ENCODE results near the gene OPCML. TPM values are rescaled to one million over a fixed set of nuclear protein-coding genes. Genes with fewer than 3 reads are reported as not detected.

OPCML gene
- total RNA-seq, 1 experiment from 2014 or later = not detected

DNA sequence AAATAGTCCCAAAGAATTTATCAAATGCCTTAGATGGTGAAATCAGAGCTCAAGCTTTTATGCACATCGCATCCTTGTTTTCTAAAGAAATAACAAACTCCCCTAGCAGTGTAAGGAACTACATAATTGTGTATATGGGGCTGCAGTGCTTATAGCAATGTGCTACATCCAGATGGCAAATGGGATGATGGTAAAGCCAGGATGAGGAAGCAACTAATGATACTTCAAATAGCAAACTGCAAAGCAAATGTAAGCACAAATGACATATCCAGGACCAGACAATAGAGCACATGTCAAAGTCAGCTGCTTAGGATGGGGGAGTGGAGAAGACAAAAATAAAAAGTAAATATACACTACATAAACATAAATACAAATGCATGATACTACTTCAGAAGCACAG is 425.9 kb downstream of the OPCML start:
- peaks cover 9% of the 10 kb centered on the region; the same call in 1 of the 2 replicates for H3K9me3 ChIP-seq (ENCODE audit: low read length)
- no peaks in the 10 kb centered on the region for H4K20me1 ChIP-seq (ENCODE audit: low read length)
- H3K4me3 ChIP-seq (ENCODE audit: low read length) = no peak overlapping the region
- TF ChIP-seq EZH2phosphoT487 (IDR thresholded peaks at IDR 0.05; ENCODE audit: borderline replicate concordance, low read length) = no peak
- intact Hi-C loops (cut with micrococcal nuclease) = no loop called here
- POLR2A ChIA-PET (ENCODE audit: unreplicated experiment) = no interaction called here
- H3K79me2 ChIP-seq (ENCODE audit: low read length) = no peaks in the 10 kb centered on the region
- no peak overlapping the region for H3K4me2 ChIP-seq (ENCODE audit: low read length)
- H3F3A ChIP-seq (ENCODE audit: low read length, unreplicated experiment) = no peaks in the 10 kb centered on the region
- DNase-seq (no peak), ATAC-seq (no peak)
- no TSS peak for BruUV-seq (replicated peaks)
- H3K36me3 ChIP-seq (ENCODE audit: low read depth, low read length) = no peaks in the 10 kb centered on the region
- no peaks in the 10 kb centered on the region for H3K4me1 ChIP-seq (ENCODE audit: insufficient read depth, low read length)
- no peaks in the 10 kb centered on the region for H3K9me2 ChIP-seq (replicated peaks; ENCODE audit: low read length)
- no peak overlapping the region for H2AFZ ChIP-seq (ENCODE audit: low read length)
- H3K27me3 ChIP-seq (ENCODE audit: low read length) = no peaks in the 10 kb centered on the region
- H3K9ac ChIP-seq (ENCODE audit: low read length) = no peak overlapping the region
- CTCF ChIA-PET = no interaction called here
- no peak overlapping the region for H3K27ac ChIP-seq (ENCODE audit: low read length)

DNA sequence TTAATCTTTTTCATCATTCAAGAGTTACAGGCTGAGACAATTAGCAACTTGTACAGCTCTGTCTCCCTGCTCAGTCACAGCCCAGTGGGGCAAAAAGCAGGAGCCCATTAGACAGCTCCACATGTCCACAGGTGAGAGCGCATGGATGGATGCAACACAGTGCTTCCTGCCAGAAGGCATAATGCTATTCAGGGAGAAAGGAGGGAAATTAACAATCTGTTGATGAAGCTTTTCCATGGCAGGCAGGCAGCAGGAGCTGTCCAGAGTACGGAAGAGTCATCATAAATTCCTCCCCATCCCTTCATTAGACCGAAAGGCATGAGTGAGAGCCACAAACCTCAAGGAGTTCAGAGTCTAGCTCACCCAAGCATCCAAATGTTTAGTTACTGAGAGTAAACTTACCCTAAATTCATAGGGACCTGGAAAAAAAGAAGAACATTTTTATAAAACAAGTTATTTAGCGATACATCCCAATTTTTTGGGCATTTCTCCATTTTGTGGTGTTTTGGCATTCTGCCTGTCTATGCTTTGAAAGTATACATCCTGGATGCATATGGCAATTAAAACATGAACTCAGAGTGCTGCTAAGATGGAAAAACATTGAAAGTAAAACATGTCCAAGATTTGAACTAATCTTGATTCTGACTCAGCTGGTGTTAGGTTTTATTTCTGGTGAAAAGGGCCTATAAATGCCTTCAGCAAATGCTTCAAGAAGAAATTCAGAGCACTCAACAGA is 428.1 kb downstream of the OPCML start:
- H3K27ac ChIP-seq (ENCODE audit: low read length) = no peak overlapping the region
- H4K20me1 ChIP-seq (ENCODE audit: low read length) = no peaks in the 10 kb centered on the region
- ChIA-PET CTCF (no interaction called here), POLR2A (ENCODE audit: unreplicated experiment) (no interaction called here)
- ATAC-seq (no peak), DNase-seq (no peak)
- no peaks in the 10 kb centered on the region for H3K9me2 ChIP-seq (replicated peaks; ENCODE audit: low read length)
- intact Hi-C loops (cut with micrococcal nuclease) = no loop called here
- no peak overlapping the region for H3K4me2 ChIP-seq (ENCODE audit: low read length)
- H3K9me3 ChIP-seq (ENCODE audit: low read length) = peaks cover 20% of the 10 kb centered on the region; the same call in 1 of the 2 replicates
- no peak overlapping the region for H2AFZ ChIP-seq (ENCODE audit: low read length)
- no peak overlapping the region for H3K4me3 ChIP-seq (ENCODE audit: low read length)
- no peak overlapping the region for H3K9ac ChIP-seq (ENCODE audit: low read length)
- H3F3A ChIP-seq (ENCODE audit: low read length, unreplicated experiment) = no peaks in the 10 kb centered on the region
- H3K79me2 ChIP-seq (ENCODE audit: low read length) = no peaks in the 10 kb centered on the region
- no peaks in the 10 kb centered on the region for H3K36me3 ChIP-seq (ENCODE audit: low read depth, low read length)
- no peaks in the 10 kb centered on the region for H3K27me3 ChIP-seq (ENCODE audit: low read length)
- BruUV-seq (replicated peaks) = no TSS peak
- no peaks in the 10 kb centered on the region for H3K4me1 ChIP-seq (ENCODE audit: insufficient read depth, low read length)
- TF ChIP-seq EZH2 (IDR thresholded peaks at IDR 0.05; ENCODE audit: low read length, unreplicated experiment) = no peak
- TF ChIP-seq CTCF (conservative IDR thresholded peaks at IDR 0.05; ENCODE audit: low read depth, low read length) = no peak
- no peak for TF ChIP-seq EZH2phosphoT487 (IDR thresholded peaks at IDR 0.05; ENCODE audit: borderline replicate concordance, low read length)

- no peaks in the 10 kb centered on the region for H3K36me3 ChIP-seq (ENCODE audit: low read depth, low read length)
- no peak overlapping the region for H3K4me3 ChIP-seq (ENCODE audit: low read length)
- intact Hi-C loops (cut with micrococcal nuclease) = no loop called here
- H3K79me2 ChIP-seq (ENCODE audit: low read length) = no peaks in the 10 kb centered on the region
- no peaks in the 10 kb centered on the region for H3K27me3 ChIP-seq (ENCODE audit: low read length)
- no peaks in the 10 kb centered on the region for H3K4me1 ChIP-seq (ENCODE audit: insufficient read depth, low read length)
- ChIA-PET POLR2A (ENCODE audit: unreplicated experiment) (no interaction called here), CTCF (no interaction called here)
- no peaks in the 10 kb centered on the region for H3K9me2 ChIP-seq (replicated peaks; ENCODE audit: low read length)
- H4K20me1 ChIP-seq (ENCODE audit: low read length) = no peaks in the 10 kb centered on the region
- no peak for DNase-seq
- peaks cover 11% of the 10 kb centered on the region; the same call in 1 of the 2 replicates for H3K9me3 ChIP-seq (ENCODE audit: low read length)
- no peaks in the 10 kb centered on the region for H3F3A ChIP-seq (ENCODE audit: low read length, unreplicated experiment)
- ATAC-seq = no peak
- H3K9ac ChIP-seq (ENCODE audit: low read length) = no peak overlapping the region
- H2AFZ ChIP-seq (ENCODE audit: low read length) = no peak overlapping the region
- TF ChIP-seq CTCF (conservative IDR thresholded peaks at IDR 0.05; ENCODE audit: low read depth, low read length) = no peak
- TF ChIP-seq EZH2 (IDR thresholded peaks at IDR 0.05; ENCODE audit: low read length, unreplicated experiment) = no peak
- no peak for TF ChIP-seq EZH2phosphoT487 (IDR thresholded peaks at IDR 0.05; ENCODE audit: borderline replicate concordance, low read length)
- H3K4me2 ChIP-seq (ENCODE audit: low read length) = no peak overlapping the region
- H3K27ac ChIP-seq (ENCODE audit: low read length) = no peak overlapping the region
- no TSS peak for BruUV-seq (replicated peaks)
These were observed 435.3 kb downstream of the OPCML start for GRCh38 chr11:133096981-133097380.

Measured in PC-3 (cell line).